HepG2 (cell line): ENCODE measurements around the gene BIVM. TPM values are rescaled to one million over a fixed set of nuclear protein-coding genes. Genes with fewer than 3 reads are reported as not detected.

Source experiments
- ATF7-NPFF ChIP-seq: sonication (generic); formaldehyde crosslinking; IDR thresholded peaks from 2 replicates; pipeline ENCODE4 v1.8.1; 2023; ENCODE audit warnings: mild to moderate bottlenecking, low read depth, missing genetic modification reagents, moderate library complexity
- CC2D1A ChIP-seq: sonication (generic); formaldehyde crosslinking; IDR thresholded peaks from 2 replicates; pipeline ENCODE4 v1.8.1; 2023; ENCODE audit warnings: mild to moderate bottlenecking, missing genetic modification reagents
- GATAD1 ChIP-seq: IDR thresholded peaks from 2 replicates; pipeline ENCODE4 v1.6.1; 2016; ENCODE audit warnings: missing genetic modification reagents, missing compliant biosample characterization
- JARID2 ChIP-seq: sonication (generic); formaldehyde crosslinking; IDR thresholded peaks from 2 replicates; pipeline ENCODE4 v1.8.1; 2023; ENCODE audit warnings: missing genetic modification reagents, inconsistent platforms; ENCODE audit not compliant: insufficient replicate concordance
- KDM5A ChIP-seq: fragments of 200-600 bp; sonication (generic); IDR thresholded peaks from 2 replicates; pipeline ENCODE4 v1.7.0; 2018; ENCODE audit warnings: antibody characterized with exemption, mild to moderate bottlenecking, low read length, borderline replicate concordance
- NR2F1 ChIP-seq, 2 experiments: fragments of 450-650 bp in 1 of 2; formaldehyde crosslinking in 1 of 2; IDR thresholded peaks; 2 replicates each; pipeline versions ENCODE4 v1.5.0 to v1.6.1; 2016 to 2020; ENCODE audit warnings: mild to moderate bottlenecking in 1 of 2, missing compliant biosample characterization in 1 of 2, missing genetic modification reagents in 1 of 2, moderate library complexity in 1 of 2
- NR3C1 ChIP-seq: sonication (generic); formaldehyde crosslinking; IDR thresholded peaks from 2 replicates; pipeline ENCODE4 v1.4.0; 2020; ENCODE audit warnings: missing genetic modification reagents
- RAD21 ChIP-seq: fragments of 450-650 bp; formaldehyde crosslinking; IDR thresholded peaks from 2 replicates; pipeline ENCODE4 v1.5.0; 2020; ENCODE audit warnings: mild to moderate bottlenecking
- RBFOX2 ChIP-seq: fragments of 200-400 bp; formaldehyde crosslinking; IDR thresholded peaks from 2 replicates; pipeline ENCODE4 v1.6.1; 2017; ENCODE audit warnings: low read depth, mild to moderate bottlenecking, low read length
- REPIN1 ChIP-seq: sonication (generic); formaldehyde crosslinking; IDR thresholded peaks from 2 replicates; pipeline ENCODE4 v1.8.0; 2022; ENCODE audit warnings: missing genetic modification reagents, low read depth, mild to moderate bottlenecking, borderline replicate concordance
- SP5 ChIP-seq: IDR thresholded peaks from 2 replicates; pipeline ENCODE4 v1.6.1; 2016; ENCODE audit warnings: low read depth, borderline replicate concordance
- ZNF616 ChIP-seq: sonication (generic); formaldehyde crosslinking; IDR thresholded peaks from 2 replicates; pipeline ENCODE4 v1.5.0; 2020; ENCODE audit warnings: low read depth, mild to moderate bottlenecking, missing genetic modification reagents
- ZNF678 ChIP-seq: sonication (generic); formaldehyde crosslinking; IDR thresholded peaks from 2 replicates; pipeline ENCODE4 v1.4.0; 2020; ENCODE audit warnings: mild to moderate bottlenecking, missing genetic modification reagents
- ZNF839 ChIP-seq: sonication (generic); formaldehyde crosslinking; IDR thresholded peaks from 2 replicates; pipeline ENCODE4 v1.4.0; 2020; ENCODE audit warnings: missing genetic modification reagents, mild to moderate bottlenecking, borderline replicate concordance
- polyA plus RNA-seq, 8 experiments: library from polyadenylated mRNA; depleted of rRNA in 3 of 8; stranded (reverse) in 7 of 8; unstranded in 1 of 8; fragments of >200 nt; fragmentation: Illumina TruSeq in 4 of 8; extraction: Trizol in 4 of 8; gene quantifications; 2 replicates each; pipeline versions ENCODE4 v1.2.1 to v1.2.3, GENCODE V29; 2011 to 2016; ENCODE audit warnings: low read depth in 4 of 8, missing spikeins in 1 of 8, mixed read lengths in 1 of 8; ENCODE audit not compliant: insufficient read depth in 1 of 8
- total RNA-seq, 5 experiments: library from RNA; depleted of rRNA; stranded (reverse); fragments of >200 nt; fragmentation: Illumina TruSeq; extraction: Trizol; gene quantifications; 2 replicates each; pipeline ENCODE4 v1.2.3, GENCODE V29; 2016; ENCODE audit warnings: low read depth in 1 of 5
- TF ChIP-seq, protein P1 (sequence below): sonication (generic); formaldehyde crosslinking; IDR thresholded peaks from 2 replicates; pipeline ENCODE4 v1.5.0; 2020; ENCODE audit warnings: missing genetic modification reagents, mild to moderate bottlenecking, borderline replicate concordance
- TF ChIP-seq, protein P2 (sequence below): IDR thresholded peaks from 2 replicates; pipeline ENCODE4 v1.6.1; 2016; ENCODE audit warnings: control low read depth
- TF ChIP-seq, protein P3 (sequence below): IDR thresholded peaks from 2 replicates; pipeline ENCODE4 v1.6.1; 2016
- TF ChIP-seq, protein P4 (sequence below): IDR thresholded peaks from 2 replicates; pipeline ENCODE4 v1.6.1; 2016; ENCODE audit warnings: mild to moderate bottlenecking, missing biosample characterization, missing genetic modification reagents
- TF ChIP-seq, protein P5 (sequence below): sonication (generic); formaldehyde crosslinking; IDR thresholded peaks from 2 replicates; pipeline ENCODE4 v1.4.0; 2020; ENCODE audit warnings: mild to moderate bottlenecking, missing genetic modification reagents
- TF ChIP-seq, protein P6 (sequence below): sonication (generic); formaldehyde crosslinking; IDR thresholded peaks from 2 replicates; pipeline ENCODE4 v1.5.1; 2020; ENCODE audit warnings: missing genetic modification reagents, mild to moderate bottlenecking, borderline replicate concordance
- TF ChIP-seq, protein P7 (sequence below): sonication (generic); formaldehyde crosslinking; IDR thresholded peaks from 2 replicates; pipeline ENCODE4 v1.5.1; 2020; ENCODE audit warnings: missing genetic modification reagents, mild to moderate bottlenecking, borderline replicate concordance

BIVM gene
- total and polyA plus RNA-seq, 2 of the 13 experiments (the other 11 are each of a cell fraction or from before 2014, with no cell fraction given): 10.4 to 15.8 TPM

DNA sequence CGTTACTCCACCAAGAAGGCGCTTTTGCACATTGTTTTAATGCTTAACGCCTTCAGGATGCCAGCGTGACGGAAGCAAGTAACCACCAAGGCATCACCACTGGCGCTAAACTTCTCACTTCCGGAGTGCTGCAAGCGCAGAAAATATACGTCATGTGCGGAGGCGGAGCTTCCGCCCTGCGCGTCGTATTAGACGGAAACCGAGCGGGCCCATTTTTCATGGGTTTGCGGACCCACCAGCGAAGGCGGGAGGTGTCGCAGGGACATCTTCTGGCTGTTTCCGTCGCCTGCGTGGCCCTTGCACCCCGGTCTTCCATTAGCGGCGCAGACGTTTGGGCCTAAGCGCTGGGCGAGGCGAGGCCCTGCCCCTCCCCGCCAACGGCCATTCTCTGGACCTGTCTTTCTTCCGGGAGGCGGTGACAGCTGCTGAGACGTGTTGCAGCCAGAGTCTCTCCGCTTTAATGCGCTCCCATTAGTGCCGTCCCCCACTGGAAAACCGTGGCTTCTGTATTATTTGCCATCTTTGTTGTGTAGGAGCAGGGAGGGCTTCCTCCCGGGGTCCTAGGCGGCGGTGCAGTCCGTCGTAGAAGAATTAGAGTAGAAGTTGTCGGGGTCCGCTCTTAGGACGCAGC is 46.8 kb downstream of the BIVM start, which contains the start of gene ERCC5 (continued):
- TF ChIP-seq NR2F1 (CRISPR knock-in tag; IDR thresholded peaks at IDR 0.05) (no peak), ATF7-NPFF (peak; percentile 75; the same call in 1 of the 2 replicates), REPIN1 (CRISPR knock-in tag) (peak; percentile 93), GATAD1 (peak; percentile 99), ZNF678 (0 out of 2 replicates have a peak, but pooled peaks have one; percentile 69), JARID2 (CRISPR knock-in tag) (no peak), NR3C1 (CRISPR knock-in tag) (no peak), CC2D1A (CRISPR knock-in tag) (no peak), KDM5A (peak; percentile 98), ZNF616 (peak; percentile 64; the same call in 1 of the 2 replicates), ZNF839 (CRISPR knock-in tag) (peak; percentile 83; the same call in 1 of the 2 replicates), RAD21 (CRISPR knock-in tag) (peak; percentile 47), SP5 (peak; percentile 61; the same call in 1 of the 2 replicates), RBFOX2 (peak; percentile 80)
- TF ChIP-seq, protein P1, sequence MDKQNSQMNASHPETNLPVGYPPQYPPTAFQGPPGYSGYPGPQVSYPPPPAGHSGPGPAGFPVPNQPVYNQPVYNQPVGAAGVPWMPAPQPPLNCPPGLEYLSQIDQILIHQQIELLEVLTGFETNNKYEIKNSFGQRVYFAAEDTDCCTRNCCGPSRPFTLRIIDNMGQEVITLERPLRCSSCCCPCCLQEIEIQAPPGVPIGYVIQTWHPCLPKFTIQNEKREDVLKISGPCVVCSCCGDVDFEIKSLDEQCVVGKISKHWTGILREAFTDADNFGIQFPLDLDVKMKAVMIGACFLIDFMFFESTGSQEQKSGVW (CRISPR knock-in tag): no peak
- TF ChIP-seq, protein P2, sequence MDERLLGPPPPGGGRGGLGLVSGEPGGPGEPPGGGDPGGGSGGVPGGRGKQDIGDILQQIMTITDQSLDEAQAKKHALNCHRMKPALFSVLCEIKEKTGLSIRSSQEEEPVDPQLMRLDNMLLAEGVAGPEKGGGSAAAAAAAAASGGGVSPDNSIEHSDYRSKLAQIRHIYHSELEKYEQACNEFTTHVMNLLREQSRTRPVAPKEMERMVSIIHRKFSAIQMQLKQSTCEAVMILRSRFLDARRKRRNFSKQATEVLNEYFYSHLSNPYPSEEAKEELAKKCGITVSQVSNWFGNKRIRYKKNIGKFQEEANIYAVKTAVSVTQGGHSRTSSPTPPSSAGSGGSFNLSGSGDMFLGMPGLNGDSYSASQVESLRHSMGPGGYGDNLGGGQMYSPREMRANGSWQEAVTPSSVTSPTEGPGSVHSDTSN: no peak
- TF ChIP-seq, protein P3, sequence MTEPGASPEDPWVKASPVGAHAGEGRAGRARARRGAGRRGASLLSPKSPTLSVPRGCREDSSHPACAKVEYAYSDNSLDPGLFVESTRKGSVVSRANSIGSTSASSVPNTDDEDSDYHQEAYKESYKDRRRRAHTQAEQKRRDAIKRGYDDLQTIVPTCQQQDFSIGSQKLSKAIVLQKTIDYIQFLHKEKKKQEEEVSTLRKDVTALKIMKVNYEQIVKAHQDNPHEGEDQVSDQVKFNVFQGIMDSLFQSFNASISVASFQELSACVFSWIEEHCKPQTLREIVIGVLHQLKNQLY: 0 out of 2 replicates have a peak, but pooled peaks have one; percentile 26
- TF ChIP-seq, protein P4, sequence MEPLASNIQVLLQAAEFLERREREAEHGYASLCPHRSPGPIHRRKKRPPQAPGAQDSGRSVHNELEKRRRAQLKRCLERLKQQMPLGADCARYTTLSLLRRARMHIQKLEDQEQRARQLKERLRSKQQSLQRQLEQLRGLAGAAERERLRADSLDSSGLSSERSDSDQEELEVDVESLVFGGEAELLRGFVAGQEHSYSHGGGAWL (CRISPR knock-in tag): no peak; the same call in none of the 2 replicates
- TF ChIP-seq, protein P5, sequence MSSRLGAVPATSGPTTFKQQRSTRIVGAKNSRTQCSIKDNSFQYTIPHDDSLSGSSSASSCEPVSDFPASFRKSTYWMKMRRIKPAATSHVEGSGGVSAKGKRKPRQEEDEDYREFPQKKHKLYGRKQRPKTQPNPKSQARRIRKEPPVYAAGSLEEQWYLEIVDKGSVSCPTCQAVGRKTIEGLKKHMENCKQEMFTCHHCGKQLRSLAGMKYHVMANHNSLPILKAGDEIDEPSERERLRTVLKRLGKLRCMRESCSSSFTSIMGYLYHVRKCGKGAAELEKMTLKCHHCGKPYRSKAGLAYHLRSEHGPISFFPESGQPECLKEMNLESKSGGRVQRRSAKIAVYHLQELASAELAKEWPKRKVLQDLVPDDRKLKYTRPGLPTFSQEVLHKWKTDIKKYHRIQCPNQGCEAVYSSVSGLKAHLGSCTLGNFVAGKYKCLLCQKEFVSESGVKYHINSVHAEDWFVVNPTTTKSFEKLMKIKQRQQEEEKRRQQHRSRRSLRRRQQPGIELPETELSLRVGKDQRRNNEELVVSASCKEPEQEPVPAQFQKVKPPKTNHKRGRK (CRISPR knock-in tag): 0 out of 2 replicates have a peak, but pooled peaks have one; percentile 41
- TF ChIP-seq, protein P6, sequence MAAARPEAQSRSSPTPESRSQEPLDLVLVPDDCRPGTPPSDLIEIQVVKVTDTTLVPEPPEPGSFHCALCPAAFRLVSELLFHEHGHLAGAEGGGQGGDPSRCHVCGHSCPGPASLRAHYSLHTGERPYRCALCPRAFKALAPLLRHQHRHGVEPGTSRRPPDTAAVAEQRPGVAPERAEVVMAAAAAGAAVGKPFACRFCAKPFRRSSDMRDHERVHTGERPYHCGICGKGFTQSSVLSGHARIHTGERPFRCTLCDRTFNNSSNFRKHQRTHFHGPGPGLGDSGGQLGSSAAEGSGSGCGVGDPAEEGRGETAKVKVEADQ (CRISPR knock-in tag): no peak
- TF ChIP-seq, protein P7, sequence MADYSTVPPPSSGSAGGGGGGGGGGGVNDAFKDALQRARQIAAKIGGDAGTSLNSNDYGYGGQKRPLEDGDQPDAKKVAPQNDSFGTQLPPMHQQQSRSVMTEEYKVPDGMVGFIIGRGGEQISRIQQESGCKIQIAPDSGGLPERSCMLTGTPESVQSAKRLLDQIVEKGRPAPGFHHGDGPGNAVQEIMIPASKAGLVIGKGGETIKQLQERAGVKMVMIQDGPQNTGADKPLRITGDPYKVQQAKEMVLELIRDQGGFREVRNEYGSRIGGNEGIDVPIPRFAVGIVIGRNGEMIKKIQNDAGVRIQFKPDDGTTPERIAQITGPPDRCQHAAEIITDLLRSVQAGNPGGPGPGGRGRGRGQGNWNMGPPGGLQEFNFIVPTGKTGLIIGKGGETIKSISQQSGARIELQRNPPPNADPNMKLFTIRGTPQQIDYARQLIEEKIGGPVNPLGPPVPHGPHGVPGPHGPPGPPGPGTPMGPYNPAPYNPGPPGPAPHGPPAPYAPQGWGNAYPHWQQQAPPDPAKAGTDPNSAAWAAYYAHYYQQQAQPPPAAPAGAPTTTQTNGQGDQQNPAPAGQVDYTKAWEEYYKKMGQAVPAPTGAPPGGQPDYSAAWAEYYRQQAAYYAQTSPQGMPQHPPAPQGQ (CRISPR knock-in tag): peak; percentile 33; the same call in 1 of the 2 replicates
